SK-N-SH (cell line): ENCODE results near the gene TMEM63C. TPM values are rescaled to one million over a fixed set of nuclear protein-coding genes. Genes with fewer than 3 reads are reported as not detected.

ENCODE experiments used
- CTCF ChIA-PET: fragments of 300-600, 350-600 bp; formaldehyde crosslinking; extraction: SDS; loops from one replicate; lab custom pipeline; 2021; lab: Yijun Ruan, JAX
- POLR2A ChIA-PET: fragments of 350-600 bp; sonication (Branson Sonifier 250); formaldehyde crosslinking; extraction: SDS; loops from one replicate; lab custom pipeline; 2020; ENCODE audit warnings: antibody characterized with exemption, inconsistent platforms; lab: Yijun Ruan, JAX
- DNase-seq: peaks from one replicate; pipeline ENCODE4 v3.0.0; 2012
- H2AFZ ChIP-seq: fragments of 200-600 bp; sonication (generic); 2 replicates; pipeline ENCODE4 v1.8.1; 2016; ENCODE audit warnings: antibody characterized with exemption, mild to moderate bottlenecking, low read depth
- H3F3A ChIP-seq: fragments of 200-600 bp; sonication (generic); replicated peaks from 2 replicates; pipeline ENCODE3; 2016; ENCODE audit warnings: antibody characterized with exemption, mild to moderate bottlenecking; ENCODE audit not compliant: insufficient read depth
- H3K27ac ChIP-seq, 2 experiments: fragments of 200-500 bp in 1 of 2; fragments of 200-600 bp in 1 of 2; sonication (Bioruptor generic) in 1 of 2; sonication (generic), shearing (Covaris generic) in 1 of 2; 2 replicates each; pipeline versions ENCODE4 v1.5.1 to v1.6.1; 2014 to 2016; ENCODE audit warnings: low read depth in 2 of 2, inconsistent platforms in 1 of 2, low read length in 1 of 2, mild to moderate bottlenecking in 1 of 2, mixed read lengths in 1 of 2
- H3K27me3 ChIP-seq: fragments of 200-600 bp; sonication (generic), shearing (Covaris generic); 2 replicates; pipeline ENCODE4 v1.6.1; 2016; ENCODE audit warnings: mixed run types; ENCODE audit not compliant: insufficient read depth
- H3K36me3 ChIP-seq, 2 experiments: fragments of 200-500 bp in 1 of 2; fragments of 200-600 bp in 1 of 2; sonication (Bioruptor generic) in 1 of 2; sonication (generic) in 1 of 2; replicated peaks in 1 of 2; 2 replicates each; pipeline versions ENCODE3 to v1.5.1; 2014 to 2016; ENCODE audit warnings: low read length in 1 of 2, mild to moderate bottlenecking in 1 of 2; ENCODE audit not compliant: insufficient read depth in 2 of 2, control insufficient read depth in 1 of 2
- H3K4me1 ChIP-seq, 2 experiments: fragments of 200-500 bp in 1 of 2; fragments of 200-600 bp in 1 of 2; sonication (Bioruptor generic) in 1 of 2; sonication (generic), shearing (Covaris generic) in 1 of 2; 2 replicates each; pipeline versions ENCODE4 v1.5.1 to v1.6.1; 2014 to 2016; ENCODE audit warnings: low read depth in 1 of 2, low read length in 1 of 2, mixed run types in 1 of 2; ENCODE audit not compliant: insufficient read depth in 2 of 2, control insufficient read depth in 1 of 2
- H3K4me2 ChIP-seq: fragments of 200-600 bp; sonication (generic), shearing (Covaris generic); 2 replicates; pipeline ENCODE4 v1.6.1; 2017; ENCODE audit warnings: mixed run types
- H3K4me3 ChIP-seq, 2 experiments: fragments of 200-500 bp in 1 of 2; fragments of 200-600 bp in 1 of 2; sonication (Bioruptor generic) in 1 of 2; sonication (generic), shearing (Covaris generic) in 1 of 2; 2 replicates each; pipeline versions ENCODE4 v1.5.1 to v1.8.1; 2014 to 2016; ENCODE audit warnings: low read depth in 2 of 2, inconsistent platforms in 1 of 2, low read length in 1 of 2, mild to moderate bottlenecking in 1 of 2, mixed read lengths in 1 of 2, moderate library complexity in 1 of 2
- H3K79me2 ChIP-seq: fragments of 200-600 bp; sonication (generic); 2 replicates; pipeline ENCODE4 v1.8.1; 2017; ENCODE audit warnings: mild to moderate bottlenecking; ENCODE audit not compliant: insufficient read depth
- H3K9ac ChIP-seq: fragments of 200-600 bp; sonication (generic); 2 replicates; pipeline ENCODE4 v1.6.1; 2017; ENCODE audit warnings: mixed run types
- H3K9me2 ChIP-seq: fragments of 200-600 bp; sonication (generic); 2 replicates; pipeline ENCODE4 v1.6.1; 2017; ENCODE audit warnings: mixed run types
- H3K9me3 ChIP-seq: fragments of 200-600 bp; sonication (generic); 2 replicates; pipeline ENCODE4 v1.6.1; 2017; ENCODE audit warnings: mixed run types, mild to moderate bottlenecking, moderate library complexity
- H4K20me1 ChIP-seq: fragments of 200-600 bp; sonication (generic); 2 replicates; pipeline ENCODE4 v1.6.1; 2017; ENCODE audit warnings: mild to moderate bottlenecking, mixed run types; ENCODE audit not compliant: insufficient read depth
- CHD2 ChIP-seq: fragments of 150-350 bp; IDR thresholded peaks from 2 replicates; pipeline ENCODE4 v1.6.1; 2018; ENCODE audit warnings: low read length; ENCODE audit not compliant: partially characterized antibody
- ELF1 ChIP-seq: IDR thresholded peaks from 2 replicates; pipeline ENCODE4 v1.4.0; 2012
- FOSL2 ChIP-seq: IDR thresholded peaks from 2 replicates; pipeline ENCODE4 v1.4.0; 2012; ENCODE audit warnings: low read depth, mild to moderate bottlenecking, moderate library complexity, borderline replicate concordance
- FOXJ3 ChIP-seq: sonication (generic); formaldehyde crosslinking; IDR thresholded peaks from 2 replicates; pipeline ENCODE4 v1.5.1; 2020; ENCODE audit warnings: mild to moderate bottlenecking, missing genetic modification reagents
- GATA2 ChIP-seq: sonication (generic); formaldehyde crosslinking; IDR thresholded peaks from 2 replicates; pipeline ENCODE4 v1.5.0; 2020; ENCODE audit warnings: mild to moderate bottlenecking, missing genetic modification reagents
- IRF3 ChIP-seq: fragments of 150-350 bp; IDR thresholded peaks from 2 replicates; pipeline ENCODE4 v1.6.1; 2016; ENCODE audit warnings: mild to moderate bottlenecking, low read depth, low read length
- MAX ChIP-seq: IDR thresholded peaks from 2 replicates; pipeline ENCODE4 v1.4.0; 2012; ENCODE audit warnings: low read depth
- NFIC ChIP-seq: IDR thresholded peaks from 2 replicates; pipeline ENCODE4 v1.4.0; 2012; ENCODE audit warnings: borderline replicate concordance
- POLR2AphosphoS5 ChIP-seq: IDR thresholded peaks from 2 replicates; pipeline ENCODE4 v1.6.1; 2012; ENCODE audit warnings: low read depth, low read length
- RCOR1 ChIP-seq: fragments of 150-350 bp; IDR thresholded peaks from 2 replicates; pipeline ENCODE4 v1.6.1; 2017; ENCODE audit warnings: antibody characterized with exemption, low read length
- RFX5 ChIP-seq: IDR thresholded peaks from 2 replicates; pipeline ENCODE4 v1.6.1; 2012; ENCODE audit warnings: mild to moderate bottlenecking, improper control_type of control experiment, low read length
- SIN3A ChIP-seq: IDR thresholded peaks from 2 replicates; pipeline ENCODE4 v1.6.1; 2012; ENCODE audit warnings: low read depth, mild to moderate bottlenecking, low read length, moderate library complexity, borderline replicate concordance
- TEAD4 ChIP-seq: IDR thresholded peaks from 2 replicates; pipeline ENCODE4 v1.4.0; 2012; ENCODE audit warnings: mild to moderate bottlenecking, borderline replicate concordance; ENCODE audit not compliant: insufficient read depth
- USF1 ChIP-seq: IDR thresholded peaks from 2 replicates; pipeline ENCODE4 v1.4.0; 2012; ENCODE audit warnings: low read depth, borderline replicate concordance
- WGBS: methylation state at CpG from one replicate; pipeline ENCODE4 v1.1.6; 2017; ENCODE audit warnings: low lambda C conversion rate; 5-methylcytosine and 5-hydroxymethylcytosine counted together
- polyA plus RNA-seq, 3 experiments: library from polyadenylated mRNA; depleted of rRNA; stranded (reverse); fragments of >200 nt; gene quantifications; 2 replicates each; pipeline ENCODE4 v1.2.3, GENCODE V29; 2012
- TF ChIP-seq, protein P1 (sequence below): fragments of 150-350 bp; IDR thresholded peaks from 2 replicates; pipeline ENCODE4 v1.6.1; 2017; ENCODE audit warnings: antibody characterized with exemption, low read length, low read depth, borderline replicate concordance
- TF ChIP-seq, protein P2 (sequence below): IDR thresholded peaks from 2 replicates; pipeline ENCODE4; 2012
- TF ChIP-seq, protein P3 (sequence below): fragments of 200-600 bp; sonication (generic); IDR thresholded peaks from 2 replicates; pipeline ENCODE4 v1.6.1; 2017; ENCODE audit warnings: antibody characterized with exemption, mild to moderate bottlenecking, moderate library complexity

Gene TMEM63C
- polyA plus RNA-seq, 1 of the 3 experiments (the other 2 are of a cell fraction), result 0.25 TPM

GRCh38 chr14:77299771-77300170 is 118.2 kb downstream of the TMEM63C start:
- H4K20me1 ChIP-seq, result peaks cover 3% of the 10 kb centered on the region
- no peaks in the 10 kb centered on the region for H3K27me3 ChIP-seq
- TF ChIP-seq GATA2, result no peak
- TF ChIP-seq, protein P1, sequence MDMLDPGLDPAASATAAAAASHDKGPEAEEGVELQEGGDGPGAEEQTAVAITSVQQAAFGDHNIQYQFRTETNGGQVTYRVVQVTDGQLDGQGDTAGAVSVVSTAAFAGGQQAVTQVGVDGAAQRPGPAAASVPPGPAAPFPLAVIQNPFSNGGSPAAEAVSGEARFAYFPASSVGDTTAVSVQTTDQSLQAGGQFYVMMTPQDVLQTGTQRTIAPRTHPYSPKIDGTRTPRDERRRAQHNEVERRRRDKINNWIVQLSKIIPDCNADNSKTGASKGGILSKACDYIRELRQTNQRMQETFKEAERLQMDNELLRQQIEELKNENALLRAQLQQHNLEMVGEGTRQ, result no peak
- TF ChIP-seq, protein P2, sequence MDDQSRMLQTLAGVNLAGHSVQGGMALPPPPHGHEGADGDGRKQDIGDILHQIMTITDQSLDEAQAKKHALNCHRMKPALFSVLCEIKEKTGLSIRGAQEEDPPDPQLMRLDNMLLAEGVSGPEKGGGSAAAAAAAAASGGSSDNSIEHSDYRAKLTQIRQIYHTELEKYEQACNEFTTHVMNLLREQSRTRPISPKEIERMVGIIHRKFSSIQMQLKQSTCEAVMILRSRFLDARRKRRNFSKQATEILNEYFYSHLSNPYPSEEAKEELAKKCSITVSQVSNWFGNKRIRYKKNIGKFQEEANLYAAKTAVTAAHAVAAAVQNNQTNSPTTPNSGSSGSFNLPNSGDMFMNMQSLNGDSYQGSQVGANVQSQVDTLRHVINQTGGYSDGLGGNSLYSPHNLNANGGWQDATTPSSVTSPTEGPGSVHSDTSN, result no peak
- no peak for TF ChIP-seq RCOR1
- no peak for TF ChIP-seq TEAD4
- no peak for TF ChIP-seq CHD2
- TF ChIP-seq POLR2AphosphoS5, result no peak
- TF ChIP-seq IRF3, result no peak
- TF ChIP-seq, protein P3, sequence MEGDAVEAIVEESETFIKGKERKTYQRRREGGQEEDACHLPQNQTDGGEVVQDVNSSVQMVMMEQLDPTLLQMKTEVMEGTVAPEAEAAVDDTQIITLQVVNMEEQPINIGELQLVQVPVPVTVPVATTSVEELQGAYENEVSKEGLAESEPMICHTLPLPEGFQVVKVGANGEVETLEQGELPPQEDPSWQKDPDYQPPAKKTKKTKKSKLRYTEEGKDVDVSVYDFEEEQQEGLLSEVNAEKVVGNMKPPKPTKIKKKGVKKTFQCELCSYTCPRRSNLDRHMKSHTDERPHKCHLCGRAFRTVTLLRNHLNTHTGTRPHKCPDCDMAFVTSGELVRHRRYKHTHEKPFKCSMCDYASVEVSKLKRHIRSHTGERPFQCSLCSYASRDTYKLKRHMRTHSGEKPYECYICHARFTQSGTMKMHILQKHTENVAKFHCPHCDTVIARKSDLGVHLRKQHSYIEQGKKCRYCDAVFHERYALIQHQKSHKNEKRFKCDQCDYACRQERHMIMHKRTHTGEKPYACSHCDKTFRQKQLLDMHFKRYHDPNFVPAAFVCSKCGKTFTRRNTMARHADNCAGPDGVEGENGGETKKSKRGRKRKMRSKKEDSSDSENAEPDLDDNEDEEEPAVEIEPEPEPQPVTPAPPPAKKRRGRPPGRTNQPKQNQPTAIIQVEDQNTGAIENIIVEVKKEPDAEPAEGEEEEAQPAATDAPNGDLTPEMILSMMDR, result no peak
- TF ChIP-seq RFX5, result no peak
- no peak for TF ChIP-seq ELF1
- TF ChIP-seq FOXJ3 (CRISPR knock-in tag), result no peak
- TF ChIP-seq FOSL2, result no peak
- TF ChIP-seq MAX, result no peak
- TF ChIP-seq SIN3A, result no peak
- TF ChIP-seq NFIC, result no peak
- no peak for TF ChIP-seq USF1
- ChIA-PET CTCF (interaction anchor here (1.7 to 7.3 kb wide), 5 partner anchors 14 to 160 kb away, joined by 4 to 143 read pairs (median 12); no protein-coding TSS in a partner anchor), POLR2A (no interaction called here)
- H3F3A ChIP-seq, result peaks cover 14% of the 10 kb centered on the region
- no peaks in the 10 kb centered on the region for H3K9me2 ChIP-seq
- no peak for DNase-seq
- H3K9me3 ChIP-seq, result no peaks in the 10 kb centered on the region
- peaks cover 2 to 19% of the 10 kb centered on the region in 2 experiments; a peak in 3 of 4 replicates for H3K4me1 ChIP-seq
- H3K36me3 ChIP-seq, result peaks cover 2 to 63% of the 10 kb centered on the region in 2 experiments
- H3K27ac ChIP-seq, result no peak overlapping the region
- H3K79me2 ChIP-seq, result no peaks in the 10 kb centered on the region
- no peak overlapping the region for H3K9ac ChIP-seq
- 90% methylated on average over 4 of the region's 4 CpGs for WGBS
- no peak overlapping the region for H2AFZ ChIP-seq
- no peak overlapping the region for H3K4me3 ChIP-seq
- H3K4me2 ChIP-seq, result no peak overlapping the region
